Fibroblast of peridontal ligament (primary cell): Measurements from ENCODE around the gene CNIH2.

Experiments used
- DNase-seq: peaks from one replicate; pipeline ENCODE4 v3.0.0-alpha.2; 2010; ENCODE audit errors: extremely low read depth

CNIH2 gene

DNA sequence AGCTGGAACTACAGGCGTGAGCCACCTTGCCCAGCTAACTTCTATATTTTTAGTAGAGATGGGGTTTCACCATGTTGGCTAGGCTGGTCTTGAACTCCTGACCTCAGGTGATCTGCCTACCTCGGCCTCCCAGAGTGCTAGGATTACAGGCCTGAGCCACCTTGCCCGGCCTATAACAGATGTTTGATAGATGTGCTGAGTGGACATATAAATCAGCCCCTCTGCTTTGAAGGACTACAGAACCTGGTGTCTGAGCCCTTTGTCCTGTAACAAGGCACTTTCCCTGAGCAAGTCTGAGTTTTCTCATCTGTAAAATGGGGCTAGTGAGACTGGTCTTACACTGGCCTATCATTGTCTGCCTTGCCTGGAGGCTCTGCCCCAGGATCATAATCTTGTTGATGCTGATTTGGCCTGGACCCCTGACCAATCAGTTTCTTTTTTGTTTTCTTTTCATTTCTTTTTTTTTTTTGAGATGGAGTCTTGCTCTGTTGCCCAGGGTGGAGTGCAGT lies 51.2 kb downstream of the CNIH2 start:
- DNase-seq, result no peak

DNA sequence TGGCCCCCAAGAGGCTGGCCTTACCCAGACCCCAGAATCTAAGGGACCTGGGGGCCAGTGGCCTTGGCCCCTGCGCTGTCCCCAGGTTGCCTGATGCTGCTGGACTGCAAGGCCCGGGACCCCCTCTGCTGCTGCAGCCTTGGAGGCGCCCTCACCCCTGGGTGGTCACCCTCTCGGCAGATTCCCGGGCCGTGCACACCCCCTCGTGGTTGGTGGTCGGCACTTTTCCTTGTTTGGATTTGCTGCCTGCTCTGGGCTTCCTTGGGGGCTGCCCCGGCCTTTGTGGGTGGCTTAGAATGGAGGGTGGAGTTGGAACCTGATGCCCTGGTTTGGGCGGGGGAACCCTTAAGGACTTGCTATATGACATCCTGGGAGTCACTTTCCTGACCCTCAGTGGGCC lies 53.0 kb downstream of the CNIH2 start:
- no peak for DNase-seq

DNA sequence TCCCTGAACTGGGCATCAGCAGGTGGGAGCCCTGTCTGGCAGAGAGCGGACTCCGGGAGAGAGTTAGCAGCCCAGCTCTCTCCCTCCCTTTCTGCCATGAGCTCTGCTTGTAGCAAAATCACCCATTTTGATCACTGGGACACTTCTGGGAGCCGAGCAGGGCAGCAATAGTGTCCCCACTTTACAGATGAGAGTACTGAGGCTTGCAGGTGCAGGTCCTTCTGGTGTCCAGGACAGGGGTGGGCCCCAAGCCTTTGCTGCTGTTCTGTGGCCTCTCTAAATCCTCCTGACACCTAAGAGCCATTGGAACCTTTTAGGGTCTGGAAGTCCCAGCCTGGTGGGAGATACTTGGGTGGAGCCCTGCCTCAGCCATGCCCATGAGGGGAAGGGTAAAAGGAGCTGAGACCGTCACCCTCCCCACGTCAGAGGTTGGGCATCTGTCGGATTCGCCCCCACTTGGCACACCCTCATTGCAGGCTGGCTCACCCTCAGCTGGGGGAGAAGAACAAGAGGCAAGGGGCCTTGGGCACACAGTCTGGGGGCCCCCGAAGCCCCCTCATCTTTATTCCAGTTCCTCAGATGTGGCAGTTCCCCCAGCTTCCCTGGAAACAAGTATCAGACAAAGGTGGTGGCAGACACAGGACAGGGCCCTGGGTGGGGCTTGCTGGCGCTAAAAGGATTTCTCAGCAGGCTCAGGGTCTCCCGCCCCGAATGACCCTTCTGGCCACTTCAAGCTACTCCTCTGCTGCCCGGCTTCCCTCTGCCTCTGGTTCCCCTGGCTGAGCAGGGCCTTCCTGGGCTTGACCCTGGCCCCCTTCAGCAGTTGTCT lies 53.8 kb downstream of the CNIH2 start:
- no peak for DNase-seq

DNA sequence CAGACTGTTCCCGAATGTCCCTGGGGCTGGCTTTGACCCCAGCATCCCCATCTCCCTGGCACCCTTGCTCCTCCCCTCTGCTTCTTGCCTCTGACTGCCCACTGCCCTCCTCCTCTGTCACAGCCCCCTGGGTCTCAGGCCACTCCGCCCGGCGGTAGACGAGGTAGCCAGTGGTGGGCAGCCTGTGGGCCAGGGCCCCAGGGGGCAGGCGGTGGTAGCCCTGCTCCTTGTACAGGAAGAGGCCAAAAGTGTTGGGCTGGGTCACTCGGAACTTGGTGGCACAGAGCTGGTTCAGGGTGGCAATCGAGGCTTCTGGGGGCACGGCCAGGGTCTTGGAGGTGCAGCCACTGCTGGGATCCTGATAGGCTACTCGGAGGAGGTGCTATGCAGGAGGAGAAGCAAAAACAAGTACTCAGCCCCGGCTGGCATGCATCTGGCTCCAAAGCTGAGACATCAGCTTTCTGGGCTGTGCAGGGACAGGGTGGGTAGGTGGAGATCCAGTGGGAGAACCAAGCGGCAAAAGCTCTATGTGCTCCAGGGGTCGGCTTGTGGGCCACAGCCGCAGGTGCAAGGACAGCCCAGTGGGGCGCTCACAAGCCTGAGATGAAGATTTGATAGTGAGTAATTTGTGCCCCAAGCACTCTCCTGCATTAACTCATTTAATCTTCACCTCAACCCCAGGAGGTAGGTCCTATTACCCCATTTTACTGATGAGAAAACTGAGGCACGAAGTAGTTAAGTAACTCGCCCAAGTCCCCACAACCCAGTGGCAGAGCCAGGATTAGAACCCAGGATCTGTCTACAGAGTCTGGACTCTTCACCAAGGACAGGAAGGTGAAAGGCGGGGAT lies 54.6 kb downstream of the CNIH2 start:
- no peak for DNase-seq

DNA sequence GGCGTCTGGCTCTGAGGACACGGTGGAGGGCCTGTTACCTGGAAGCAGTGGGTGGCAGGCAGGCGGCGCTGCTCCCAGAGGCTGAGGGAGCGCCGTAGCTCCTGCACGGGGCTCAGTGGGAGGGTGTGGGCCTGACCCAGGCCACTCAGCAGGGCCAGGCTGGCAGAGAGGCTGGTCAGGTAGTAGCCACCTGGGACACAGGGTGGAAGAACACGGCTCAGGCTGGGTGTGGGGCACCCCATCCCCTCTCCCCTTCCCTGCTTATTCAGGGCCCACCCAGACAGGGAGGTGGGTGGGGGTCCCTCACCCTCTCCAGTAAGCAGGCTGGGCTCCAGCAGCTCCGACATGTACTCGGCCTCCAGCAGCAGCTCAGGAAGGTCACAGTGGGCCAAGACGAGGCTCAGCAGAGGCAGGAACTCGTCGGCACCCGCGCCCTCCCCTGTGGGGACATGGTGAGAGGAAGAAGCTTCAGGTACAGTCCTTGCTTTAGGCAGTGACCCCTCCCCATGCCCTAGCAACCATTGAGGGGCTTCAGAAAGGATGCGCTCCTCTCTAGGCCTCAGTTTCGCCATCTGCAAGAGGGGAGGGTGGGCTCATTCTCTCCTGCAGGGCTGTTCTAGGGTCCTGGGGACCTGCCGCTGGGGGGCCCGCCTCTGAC lies 55.4 kb downstream of the CNIH2 start:
- no peak for DNase-seq
